ENCODE results near the gene SAC3D1.

- TF ChIP-seq CTCF (IDR thresholded peaks at IDR 0.05) (no peak), POLR2A (IDR thresholded peaks at IDR 0.05) (no peak)
These were observed 8.8 kb upstream of the SAC3D1 start for GRCh38 chr11:65032216-65032615.

Measured in adrenal gland (tissue), 5 donors.